ENCODE results near the gene ENC1.

DNA sequence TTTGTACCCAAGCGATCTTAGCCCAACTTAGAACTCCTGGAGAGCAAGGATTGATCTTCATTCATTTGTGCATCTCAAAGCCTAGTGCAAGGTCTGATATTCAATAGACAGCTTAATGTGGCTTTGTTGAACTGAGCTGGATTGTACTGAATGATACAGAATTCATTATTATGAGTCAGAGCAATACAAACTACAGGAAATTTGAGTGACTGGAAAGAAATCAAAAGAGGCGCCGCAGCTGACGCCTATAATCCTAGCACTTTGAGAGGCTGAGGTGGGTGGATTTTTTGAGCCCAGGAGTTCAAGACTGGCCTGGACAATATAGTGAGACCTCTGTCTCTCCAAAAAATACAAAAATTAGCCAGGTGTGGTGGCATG is 58.6 kb downstream of the ENC1 start:
- TF ChIP-seq, protein P1, sequence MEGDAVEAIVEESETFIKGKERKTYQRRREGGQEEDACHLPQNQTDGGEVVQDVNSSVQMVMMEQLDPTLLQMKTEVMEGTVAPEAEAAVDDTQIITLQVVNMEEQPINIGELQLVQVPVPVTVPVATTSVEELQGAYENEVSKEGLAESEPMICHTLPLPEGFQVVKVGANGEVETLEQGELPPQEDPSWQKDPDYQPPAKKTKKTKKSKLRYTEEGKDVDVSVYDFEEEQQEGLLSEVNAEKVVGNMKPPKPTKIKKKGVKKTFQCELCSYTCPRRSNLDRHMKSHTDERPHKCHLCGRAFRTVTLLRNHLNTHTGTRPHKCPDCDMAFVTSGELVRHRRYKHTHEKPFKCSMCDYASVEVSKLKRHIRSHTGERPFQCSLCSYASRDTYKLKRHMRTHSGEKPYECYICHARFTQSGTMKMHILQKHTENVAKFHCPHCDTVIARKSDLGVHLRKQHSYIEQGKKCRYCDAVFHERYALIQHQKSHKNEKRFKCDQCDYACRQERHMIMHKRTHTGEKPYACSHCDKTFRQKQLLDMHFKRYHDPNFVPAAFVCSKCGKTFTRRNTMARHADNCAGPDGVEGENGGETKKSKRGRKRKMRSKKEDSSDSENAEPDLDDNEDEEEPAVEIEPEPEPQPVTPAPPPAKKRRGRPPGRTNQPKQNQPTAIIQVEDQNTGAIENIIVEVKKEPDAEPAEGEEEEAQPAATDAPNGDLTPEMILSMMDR (IDR thresholded peaks at IDR 0.05; ENCODE audit: insufficient read depth, low read length, poor library complexity, severe bottlenecking), result no peak
- no peak for TF ChIP-seq EZH2phosphoT487 (conservative IDR thresholded peaks at IDR 0.05; ENCODE audit: low read length)
